IPS DF 6.9 (cell line): ENCODE measurements around the gene PPP4C.
"Not testable (repeated sequence)": the region's sequence is repeated elsewhere in the genome, so short reads cannot be mapped to it uniquely, and the experiment has no call there.

Source experiments
- DNase-seq: peaks from one replicate; pipeline ENCODE4 v3.0.0-alpha.2; 2013; ENCODE audit warnings: low read depth, low spot score
- H3K27ac ChIP-seq: one replicate; pipeline ENCODE4 v1.5.1; 2013; ENCODE audit warnings: low read length, control low read depth
- H3K27me3 ChIP-seq: 2 replicates; pipeline ENCODE4 v1.6.1; 2013; ENCODE audit warnings: mild to moderate bottlenecking, low read length; ENCODE audit not compliant: control insufficient read depth, insufficient read depth
- H3K36me3 ChIP-seq: 2 replicates; pipeline ENCODE4 v1.6.1; 2013; ENCODE audit warnings: low read length; ENCODE audit not compliant: control insufficient read depth, insufficient read depth
- H3K4me1 ChIP-seq: 2 replicates; pipeline ENCODE4 v1.6.1; 2013; ENCODE audit warnings: low read length; ENCODE audit not compliant: control insufficient read depth, insufficient read depth
- H3K4me3 ChIP-seq: 2 replicates; pipeline ENCODE4 v1.5.1; 2013; ENCODE audit warnings: mild to moderate bottlenecking, low read length
- H3K9me3 ChIP-seq: 2 replicates; pipeline ENCODE4 v1.6.1; 2013; ENCODE audit warnings: low read length, inconsistent platforms; ENCODE audit not compliant: control insufficient read depth, insufficient read depth
- WGBS: extraction: QIAGEN DNeasy Blood & Tissue Kit; methylation state at CpG from one replicate; pipeline ENCODE4 v1.1.7; 2013; ENCODE audit warnings: mixed read lengths, missing lambda C conversion rate; ENCODE audit not compliant: insufficient read length, insufficient coverage; 5-methylcytosine and 5-hydroxymethylcytosine counted together

The PPP4C gene

DNA sequence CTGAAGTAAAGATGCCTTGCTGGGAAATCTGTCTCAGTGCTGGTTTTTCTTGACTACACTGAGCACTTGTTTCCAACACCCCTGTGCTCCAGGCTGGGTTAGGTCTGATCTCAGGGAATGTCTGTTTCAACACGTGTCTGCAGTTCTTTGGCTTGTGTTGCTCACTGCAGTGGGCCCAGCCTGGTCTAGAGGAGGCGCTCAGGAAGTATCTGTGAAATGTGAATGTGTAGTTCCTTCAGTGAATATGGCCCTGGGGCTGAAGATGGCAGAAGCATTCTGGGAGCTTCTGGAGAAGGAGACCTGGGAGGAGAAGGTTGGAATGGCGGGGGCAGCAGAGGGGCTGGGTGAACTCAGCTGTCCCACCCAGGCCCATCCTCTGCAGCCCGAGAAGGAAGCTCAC lies 28.3 kb downstream of the PPP4C start:
- H3K36me3 ChIP-seq = no peaks in the 10 kb centered on the region
- no peak overlapping the region for H3K4me3 ChIP-seq
- no peak for DNase-seq
- no CpG with 5 or more reads among the region's 4 CpGs for WGBS
- no peaks in the 10 kb centered on the region for H3K27me3 ChIP-seq
- H3K9me3 ChIP-seq = no peaks in the 10 kb centered on the region
- H3K27ac ChIP-seq = no peak overlapping the region
- no peaks in the 10 kb centered on the region for H3K4me1 ChIP-seq

DNA sequence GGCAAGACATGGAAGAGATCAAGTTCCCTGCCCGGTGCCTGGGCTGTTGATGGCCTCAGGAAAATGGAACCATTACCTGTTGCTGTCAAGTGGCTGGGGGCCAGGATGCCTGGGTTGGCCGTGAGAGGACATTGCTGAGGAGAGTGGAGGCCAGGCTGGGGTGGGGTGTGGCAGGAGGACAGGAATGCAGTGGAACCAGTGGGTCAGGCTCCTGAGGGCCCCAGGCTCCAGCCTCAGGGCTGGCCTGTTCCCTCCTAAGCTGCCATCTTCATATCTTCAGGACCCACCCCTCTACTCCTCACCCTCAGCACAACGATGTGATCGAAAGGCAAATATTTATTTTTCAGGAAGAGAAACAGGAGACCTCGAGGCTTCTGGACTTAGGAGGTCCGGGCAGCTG lies 28.7 kb downstream of the PPP4C start:
- no peaks in the 10 kb centered on the region for H3K9me3 ChIP-seq
- no peaks in the 10 kb centered on the region for H3K4me1 ChIP-seq
- no peak for DNase-seq
- WGBS = no CpG with 5 or more reads among the region's 6 CpGs
- no peak overlapping the region for H3K27ac ChIP-seq
- no peaks in the 10 kb centered on the region for H3K36me3 ChIP-seq
- H3K27me3 ChIP-seq = no peaks in the 10 kb centered on the region
- no peak overlapping the region for H3K4me3 ChIP-seq

DNA sequence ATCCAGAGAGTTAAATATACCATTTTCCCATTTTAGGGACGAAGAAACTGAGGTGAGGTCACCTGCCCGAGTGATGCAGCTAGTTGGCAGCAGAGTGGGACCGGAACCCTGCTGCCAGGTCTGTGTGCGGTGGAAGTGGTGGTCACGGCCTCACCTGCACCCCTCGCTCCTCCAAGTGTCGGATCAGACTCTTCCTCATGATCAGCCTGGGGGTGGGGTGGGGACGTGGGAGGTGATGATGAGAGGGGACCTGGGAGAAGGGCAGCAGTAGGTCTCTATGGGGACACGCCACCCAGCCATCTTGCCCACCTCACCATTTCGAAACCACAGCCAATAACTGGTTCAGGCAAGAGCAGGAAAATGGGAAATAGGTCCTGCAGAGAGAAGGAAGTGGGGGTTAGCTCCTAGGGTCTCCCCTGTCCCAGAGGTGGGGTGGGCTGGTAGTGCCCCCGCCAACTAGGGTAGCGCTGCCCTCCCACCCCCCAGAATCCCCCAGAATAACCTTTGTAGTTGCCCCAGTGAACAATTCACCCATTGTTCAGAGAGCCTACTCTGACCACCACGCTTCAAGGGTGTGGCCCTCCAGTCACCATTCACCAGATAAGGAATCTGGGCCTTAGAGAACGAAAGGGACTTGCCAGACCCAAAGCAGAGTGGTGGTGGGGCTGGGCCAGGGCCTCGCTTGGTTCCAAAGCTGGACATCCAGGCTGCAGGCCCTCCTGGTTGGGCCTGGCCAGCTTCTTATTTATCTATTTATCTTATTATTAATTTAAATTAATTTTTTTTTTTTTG lies 32.5 kb downstream of the PPP4C start:
- H3K36me3 ChIP-seq = no peaks in the 10 kb centered on the region; the same call in 1 of the 2 replicates
- WGBS = no CpG with 5 or more reads among the region's 15 CpGs
- no peaks in the 10 kb centered on the region for H3K27me3 ChIP-seq
- H3K4me3 ChIP-seq = no peak overlapping the region
- no peak overlapping the region for H3K27ac ChIP-seq
- no peaks in the 10 kb centered on the region for H3K9me3 ChIP-seq
- DNase-seq = no peak
- H3K4me1 ChIP-seq = no peaks in the 10 kb centered on the region; the same call in 1 of the 2 replicates

- Histone ChIP-seq H3K4me3 (no peak overlapping the region), H3K27ac (no peak overlapping the region), H3K36me3 (no peaks in the 10 kb centered on the region; the same call in 1 of the 2 replicates), H3K4me1 (no peaks in the 10 kb centered on the region; the same call in 1 of the 2 replicates), H3K9me3 (no peaks in the 10 kb centered on the region), H3K27me3 (no peaks in the 10 kb centered on the region)
- WGBS = no CpG with 5 or more reads among the region's 7 CpGs
- no peak for DNase-seq
Observed at GRCh38 chr16:30110661-30111060, 34.9 kb downstream of the PPP4C start.

DNA sequence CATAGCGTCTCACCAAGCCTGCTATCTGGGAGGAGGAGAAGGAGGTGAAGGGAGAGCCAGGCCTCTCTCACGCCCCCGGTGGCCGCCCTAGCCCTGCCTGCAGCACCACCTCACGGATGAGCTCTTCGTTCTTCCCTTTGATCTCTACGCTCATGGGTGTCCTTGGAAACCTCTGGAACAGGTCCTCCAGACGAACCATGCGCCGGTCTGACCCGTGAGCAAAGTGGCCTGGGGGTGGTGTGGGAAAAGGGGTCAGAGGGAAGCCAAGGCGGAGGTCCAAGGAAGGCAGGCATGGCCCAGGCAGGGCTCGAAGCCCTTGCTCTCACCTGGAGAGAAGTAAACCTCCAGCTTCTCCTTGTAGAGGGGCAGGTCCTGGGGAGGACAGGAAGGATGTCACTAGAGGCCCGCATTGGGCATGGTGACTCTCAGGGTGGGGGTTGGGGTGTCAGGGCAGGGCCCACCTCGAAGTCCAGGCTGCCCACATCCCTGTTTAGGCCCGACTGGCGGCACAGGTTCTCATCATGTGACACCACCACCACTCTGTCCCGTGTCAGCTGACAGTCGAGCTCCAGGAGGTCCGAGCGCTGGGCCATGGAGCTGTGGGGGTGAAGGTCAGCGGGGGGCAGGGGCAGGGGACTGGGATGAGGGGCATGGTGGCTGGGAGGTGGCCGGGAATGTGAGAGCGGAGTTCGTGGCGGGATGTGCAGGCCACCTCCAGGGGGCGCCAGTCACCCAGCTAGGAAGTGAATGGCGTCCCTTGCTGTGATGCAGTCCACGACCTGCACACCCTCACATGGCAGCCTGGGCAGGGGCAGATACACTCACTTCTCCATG lies 36.6 kb downstream of the PPP4C start:
- no peaks in the 10 kb centered on the region; the same call in 1 of the 2 replicates for H3K36me3 ChIP-seq
- DNase-seq = no peak
- no CpG with 5 or more reads among the region's 29 CpGs for WGBS
- no peak overlapping the region for H3K4me3 ChIP-seq
- no peaks in the 10 kb centered on the region for H3K9me3 ChIP-seq
- H3K4me1 ChIP-seq = no peaks in the 10 kb centered on the region; the same call in 1 of the 2 replicates
- no peaks in the 10 kb centered on the region for H3K27me3 ChIP-seq
- no peak overlapping the region for H3K27ac ChIP-seq

- DNase-seq = no peak
- no peaks in the 10 kb centered on the region for H3K9me3 ChIP-seq
- peaks cover 4% of the 10 kb centered on the region; the same call in 1 of the 2 replicates for H3K36me3 ChIP-seq
- H3K27me3 ChIP-seq = no peaks in the 10 kb centered on the region
- H3K27ac ChIP-seq = no peak within 1 kb of the TSS
- WGBS = no CpG with 5 or more reads among the region's 20 CpGs
- H3K4me3 ChIP-seq = no peak within 1 kb of the TSS
- H3K4me1 ChIP-seq = no peaks in the 10 kb centered on the region; the same call in 1 of the 2 replicates
Observed at GRCh38 chr16:30113031-30113710, 37.4 kb downstream of the PPP4C start, which contains the start of gene GDPD3. GDPD3 (minus strand) TSS chr16:30113537; CDS start chr16:30113478, 59 bp downstream.

GRCh38 chr16:30113711-30114333 lies 38.0 kb downstream of the PPP4C start:
- Histone ChIP-seq H3K9me3 (no peaks in the 10 kb centered on the region), H3K36me3 (peaks cover 4% of the 10 kb centered on the region; the same call in 1 of the 2 replicates), H3K27ac (no peak overlapping the region), H3K4me3 (no peak overlapping the region), H3K4me1 (no peaks in the 10 kb centered on the region; the same call in 1 of the 2 replicates), H3K27me3 (no peaks in the 10 kb centered on the region)
- no peak for DNase-seq
- no CpG with 5 or more reads among the region's 20 CpGs for WGBS

GRCh38 chr16:30114411-30114810 lies 38.6 kb downstream of the PPP4C start:
- DNase-seq = no peak
- Histone ChIP-seq H3K4me1 (no peaks in the 10 kb centered on the region; the same call in 1 of the 2 replicates), H3K4me3 (no peak overlapping the region), H3K9me3 (no peaks in the 10 kb centered on the region), H3K27me3 (no peaks in the 10 kb centered on the region), H3K36me3 (peaks cover 4% of the 10 kb centered on the region; the same call in 1 of the 2 replicates), H3K27ac (no peak overlapping the region)
- no CpG with 5 or more reads among the region's 11 CpGs for WGBS

DNA sequence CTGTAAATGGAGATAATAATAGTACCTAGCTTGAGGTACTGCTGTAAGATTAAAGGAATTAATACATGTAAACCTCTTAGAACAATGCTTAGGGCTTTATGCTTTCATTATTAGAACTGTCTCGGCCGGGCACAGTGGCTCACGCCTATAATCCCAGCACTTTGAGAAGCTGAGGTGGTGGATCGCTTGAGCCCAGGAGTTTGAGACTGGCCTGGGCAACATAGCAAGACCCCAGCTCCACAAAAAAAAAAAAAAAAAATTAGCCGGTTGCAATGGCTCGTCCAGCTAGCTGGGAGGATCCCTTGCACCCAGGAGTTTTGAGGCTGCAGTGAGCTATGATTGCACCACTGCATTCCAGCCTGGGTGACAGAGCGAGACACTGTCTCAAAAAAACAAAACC lies 39.0 kb downstream of the PPP4C start:
- not testable (repeated sequence) for H3K4me3 ChIP-seq, H3K36me3 ChIP-seq, H3K27ac ChIP-seq, DNase-seq, H3K27me3 ChIP-seq, H3K9me3 ChIP-seq, H3K4me1 ChIP-seq
- WGBS = no CpG with 5 or more reads among the region's 7 CpGs
